Measurements from ENCODE around the gene CENPQ. TPM values are rescaled to one million over a fixed set of nuclear protein-coding genes. Genes with fewer than 3 reads are reported as not detected.

Gene CENPQ
- total RNA-seq, 2 experiments from 2014 or later: 14.6 to 17.5 TPM

- Mint-ChIP-seq H3K4me1 (ENCODE audit: low read depth) (no peaks in the 10 kb centered on the region), H3K9me3 (no peaks in the 10 kb centered on the region), H3K36me3 (ENCODE audit: low read depth) (no peaks in the 10 kb centered on the region), H3K27me3 (peaks cover 8% of the 10 kb centered on the region), H3K27ac (no peak overlapping the region), H3K4me3 (no peak overlapping the region)
- TF ChIP-seq CTCF (IDR thresholded peaks at IDR 0.05): no peak
- ATAC-seq: no peak
- DNase-seq: no peak
- intact Hi-C loops (cut with micrococcal nuclease): no loop called here
- CTCF ChIA-PET: no interaction called here
- POLR2A ChIA-PET: interaction anchor here (0.8 kb wide), 1 partner anchor 32 kb away, joined by 3 read pairs; no protein-coding TSS in a partner anchor
Observed at GRCh38 chr6:49514571-49515484, 51.7 kb downstream of the CENPQ start.

- CTCF ChIA-PET: interaction anchor here (1.1 kb wide), 1 partner anchor 62 kb away, joined by 4 read pairs; no protein-coding TSS in a partner anchor
- no peaks in the 10 kb centered on the region for H3K9me3 Mint-ChIP-seq
- intact Hi-C loops (cut with micrococcal nuclease): no loop called here
- H3K4me3 Mint-ChIP-seq: no peak overlapping the region
- DNase-seq: no peak
- no peak for TF ChIP-seq CTCF (IDR thresholded peaks at IDR 0.05)
- no peak for ATAC-seq
- POLR2A ChIA-PET: interaction anchor here (0.8 kb wide), 1 partner anchor 33 kb away, joined by 3 read pairs; no protein-coding TSS in a partner anchor
- no peaks in the 10 kb centered on the region for H3K36me3 Mint-ChIP-seq (ENCODE audit: low read depth)
- H3K4me1 Mint-ChIP-seq (ENCODE audit: low read depth): no peaks in the 10 kb centered on the region
- H3K27ac Mint-ChIP-seq: no peak overlapping the region
- peaks cover 8% of the 10 kb centered on the region for H3K27me3 Mint-ChIP-seq
Observed at GRCh38 chr6:49515485-49516146, 52.4 kb downstream of the CENPQ start.

- ChIA-PET CTCF (interaction anchor here (1.1 kb wide), 1 partner anchor 63 kb away, joined by 4 read pairs; no protein-coding TSS in a partner anchor), POLR2A (no interaction called here)
- H3K9me3 Mint-ChIP-seq: no peaks in the 10 kb centered on the region
- intact Hi-C loops (cut with micrococcal nuclease): no loop called here
- no peaks in the 10 kb centered on the region for H3K4me1 Mint-ChIP-seq (ENCODE audit: low read depth)
- no peaks in the 10 kb centered on the region for H3K36me3 Mint-ChIP-seq (ENCODE audit: low read depth)
- DNase-seq (no peak), ATAC-seq (no peak)
- TF ChIP-seq CTCF (IDR thresholded peaks at IDR 0.05): no peak
- peaks cover 8% of the 10 kb centered on the region for H3K27me3 Mint-ChIP-seq
- no peak overlapping the region for H3K27ac Mint-ChIP-seq
- H3K4me3 Mint-ChIP-seq: no peak overlapping the region
Observed at GRCh38 chr6:49516147-49516505, 53.0 kb downstream of the CENPQ start.

- CTCF ChIA-PET: interaction anchor here (2.7 kb wide), 1 partner anchor 14 kb away, joined by 13 read pairs; no protein-coding TSS in a partner anchor
- H3K9me3 Mint-ChIP-seq: no peaks in the 10 kb centered on the region
Observed at GRCh38 chr6:49517919-49518318, 54.7 kb downstream of the CENPQ start.

More at GRCh38 chr6:49517919-49518318, 54.7 kb downstream of the CENPQ start:
- ATAC-seq (no peak), DNase-seq (no peak)
- Mint-ChIP-seq H3K36me3 (ENCODE audit: low read depth) (no peaks in the 10 kb centered on the region), H3K4me1 (ENCODE audit: low read depth) (no peaks in the 10 kb centered on the region), H3K4me3 (no peak overlapping the region), H3K27me3 (peaks cover 8% of the 10 kb centered on the region), H3K27ac (no peak overlapping the region)
- intact Hi-C loops (cut with micrococcal nuclease): no loop called here
- no peak for TF ChIP-seq CTCF (IDR thresholded peaks at IDR 0.05)
- POLR2A ChIA-PET: no interaction called here
